ENCODE results near the gene NDUFAF2. TPM values are rescaled to one million over a fixed set of nuclear protein-coding genes. Genes with fewer than 3 reads are reported as not detected.

NDUFAF2 gene
- total and polyA plus RNA-seq, 2 experiments from 2014 or later = 31.6 to 155 TPM

GRCh38 chr5:61020415-61020814 is 75.4 kb downstream of the NDUFAF2 start:
- DNase-seq (ENCODE audit: low spot score) = no peak
- H3K27ac ChIP-seq (ENCODE audit: low read depth) = no peak overlapping the region

More at GRCh38 chr5:61020415-61020814, 75.4 kb downstream of the NDUFAF2 start:
- Mint-ChIP-seq H3K27me3 (ENCODE audit: insufficient read depth, low read depth, poor library complexity) (no peaks in the 10 kb centered on the region), H3K36me3 (ENCODE audit: low read depth) (no peaks in the 10 kb centered on the region), H3K9me3 (no peaks in the 10 kb centered on the region), H3K27ac (no peak overlapping the region), H3K4me1 (peaks cover 2% of the 10 kb centered on the region; the same call in 2 of the 3 replicates), H3K4me3 (no peak overlapping the region)
- no peaks in the 10 kb centered on the region for H3F3A ChIP-seq (replicated peaks; ENCODE audit: low read depth)
- H3K4me1 ChIP-seq (ENCODE audit: insufficient read depth) = 0 out of 2 replicates have a peak, but pooled peaks cover under 1% of the 10 kb centered on the region
- no peaks in the 10 kb centered on the region for H4K20me1 ChIP-seq (replicated peaks; ENCODE audit: insufficient read depth)
- H3K27me3 ChIP-seq (ENCODE audit: insufficient read depth) = no peaks in the 10 kb centered on the region
- no peak overlapping the region for H2AFZ ChIP-seq
- no peak for TF ChIP-seq ZNF462 (CRISPR knock-in tag; IDR thresholded peaks at IDR 0.05)
- TF ChIP-seq CTCF (conservative IDR thresholded peaks at IDR 0.05; ENCODE audit: low read depth in 2 of 2) = no peak
- no peak for TF ChIP-seq REST (IDR thresholded peaks at IDR 0.05; ENCODE audit: unreplicated experiment)
- TF ChIP-seq ZNF331 (CRISPR knock-in tag; IDR thresholded peaks at IDR 0.05; ENCODE audit: low read depth) = no peak
- peaks cover 15% of the 10 kb centered on the region; the same call in 1 of the 2 replicates for H3K79me2 ChIP-seq (replicated peaks; ENCODE audit: insufficient read depth)
- no peak for ATAC-seq
- no peaks in the 10 kb centered on the region for H3K9me2 ChIP-seq (ENCODE audit: insufficient read depth)
- H3K4me2 ChIP-seq = no peak overlapping the region
- no peak overlapping the region for H3K4me3 ChIP-seq
- H3K36me3 ChIP-seq (ENCODE audit: insufficient read depth) = no peaks in the 10 kb centered on the region

Data from GM23338 (cell line).